ENCODE measurements around the gene CCDC74B. TPM values are rescaled to one million over a fixed set of nuclear protein-coding genes. Genes with fewer than 3 reads are reported as not detected.
"Not testable (repeated sequence)": the region's sequence is repeated elsewhere in the genome, so short reads cannot be mapped to it uniquely, and the experiment has no call there.

The CCDC74B gene
- total RNA-seq, 2 donors from 2014 or later: 0.83 to 1.7 TPM

DNA sequence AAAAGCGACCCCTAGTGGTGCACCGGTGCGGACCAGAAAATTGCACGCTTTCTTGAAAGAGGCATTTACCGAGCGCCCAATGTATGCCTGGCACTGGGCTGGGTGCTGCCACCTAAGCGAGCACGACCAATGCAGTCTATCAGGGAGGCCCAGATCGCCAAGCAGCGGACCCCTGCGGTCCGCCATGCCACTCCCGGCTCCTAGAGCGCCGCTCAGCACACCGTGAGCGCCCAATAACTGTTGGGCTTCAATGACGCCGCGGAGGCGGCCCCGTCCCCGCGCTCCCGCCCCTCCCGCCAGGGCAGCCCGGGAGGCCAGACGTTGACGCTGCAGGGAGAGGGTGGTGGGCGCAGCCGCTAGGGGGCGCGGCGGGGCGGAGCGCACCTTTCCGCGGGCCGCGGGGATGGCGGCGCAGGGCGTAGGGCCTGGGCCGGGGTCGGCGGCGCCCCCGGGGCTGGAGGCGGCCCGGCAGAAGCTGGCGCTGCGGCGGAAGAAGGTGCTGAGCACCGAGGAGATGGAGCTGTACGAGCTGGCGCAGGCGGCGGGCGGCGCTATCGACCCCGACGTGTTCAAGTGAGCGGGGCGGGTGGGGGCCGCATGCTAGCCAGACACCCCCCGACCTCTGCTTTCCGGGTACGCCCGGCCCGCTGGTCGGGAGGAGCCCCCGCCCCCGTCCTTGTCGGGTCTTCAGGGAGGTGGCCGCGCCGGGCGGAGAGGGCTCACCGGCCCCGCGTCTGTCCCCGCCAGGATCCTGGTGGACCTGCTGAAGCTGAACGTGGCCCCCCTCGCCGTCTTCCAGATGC, 37.2 kb upstream of the CCDC74B start, which contains the start of gene MZT2B:
TSS of gene MZT2B (plus strand) at position 383 of the 803 bp plus-strand sequence. CDS start at position 404, 21 bp downstream.
- H3K4me1 Mint-ChIP-seq (ENCODE audit: low read depth in 2 of 2): peaks cover 12 to 13% of the 10 kb centered on the region in 2 donors
- H3K27ac Mint-ChIP-seq: peak within 1 kb of the TSS; percentile 82 to 86
- not testable (repeated sequence) for H3K9me3 Mint-ChIP-seq, H3K36me3 Mint-ChIP-seq, H3K27me3 Mint-ChIP-seq
- peak within 1 kb of the TSS; percentile 95 for H3K4me3 Mint-ChIP-seq
- peak; percentile 93 for DNase-seq (ENCODE audit: low spot score)
- ATAC-seq: peak; percentile 93

GRCh38 chr2:130181325-130181879, 36.5 kb upstream of the CCDC74B start, which contains the start of gene SMPD4:
SMPD4 (minus strand) TSS chr2:130181602; CDS start chr2:130176592, 5,010 bp downstream.
- Mint-ChIP-seq H3K27me3 (no peaks in the 10 kb centered on the region), H3K4me3 (peak within 1 kb of the TSS; percentile 95), H3K27ac (peak within 1 kb of the TSS; percentile 82 to 86), H3K4me1 (ENCODE audit: low read depth in 2 of 2) (peaks cover 12 to 13% of the 10 kb centered on the region in 2 donors), H3K9me3 (no peaks in the 10 kb centered on the region), H3K36me3 (peaks cover 5% of the 10 kb centered on the region)
- DNase-seq (ENCODE audit: low spot score) (peak; percentile 99), ATAC-seq (peak; percentile 83 to 90)

DNA sequence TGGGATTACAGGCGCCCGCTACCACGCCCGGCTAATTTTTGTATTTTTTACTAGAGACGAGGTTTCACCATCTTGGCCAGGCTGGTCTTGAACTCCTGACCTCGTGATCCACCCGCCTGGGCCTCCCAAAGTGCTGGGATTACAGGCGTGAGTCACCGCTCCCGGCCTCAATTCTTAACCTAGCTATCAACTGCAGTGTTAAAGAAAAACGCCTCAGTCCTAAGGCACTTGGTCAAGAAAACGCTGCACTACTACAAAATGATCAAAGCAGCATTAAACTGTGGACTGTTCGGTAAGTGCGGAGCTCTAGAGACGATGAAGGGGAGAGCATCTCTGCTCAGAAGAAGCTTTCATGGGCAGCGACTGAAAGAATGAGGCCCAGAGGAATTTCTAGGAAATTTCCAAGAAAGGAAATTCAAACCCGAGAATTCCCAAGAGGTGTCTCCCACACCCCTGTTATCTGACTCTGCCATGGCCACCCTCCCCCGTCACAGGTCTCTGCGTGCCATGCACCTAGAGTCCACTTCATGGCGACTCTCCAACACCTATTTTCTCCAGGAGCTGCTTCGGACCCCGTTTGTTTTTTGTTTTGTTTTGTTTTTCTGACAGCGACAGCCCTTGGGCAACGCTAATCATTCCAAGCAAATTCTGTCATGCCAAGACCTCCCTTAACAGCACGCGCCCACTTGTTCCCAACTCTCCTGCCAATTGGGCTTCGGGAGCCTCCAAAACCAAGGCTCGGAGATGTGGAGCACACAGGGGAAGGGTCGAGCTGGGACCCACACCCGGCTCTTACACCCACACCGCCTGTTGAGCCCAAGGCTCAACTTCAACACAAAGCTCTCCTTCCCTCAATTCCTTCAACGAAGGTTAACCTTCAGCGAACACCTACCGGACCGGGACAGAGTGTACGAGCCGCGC, 35.8 kb upstream of the CCDC74B start:
- DNase-seq (ENCODE audit: low spot score); H3K9me3 Mint-ChIP-seq; H3K36me3 Mint-ChIP-seq; H3K27me3 Mint-ChIP-seq; ATAC-seq: not testable (repeated sequence)
- peak overlapping the region; percentile 95 for H3K4me3 Mint-ChIP-seq
- H3K27ac Mint-ChIP-seq: peak overlapping the region; percentile 82 to 86
- H3K4me1 Mint-ChIP-seq (ENCODE audit: low read depth in 2 of 2): peaks cover 16% of the 10 kb centered on the region in 2 donors

DNA sequence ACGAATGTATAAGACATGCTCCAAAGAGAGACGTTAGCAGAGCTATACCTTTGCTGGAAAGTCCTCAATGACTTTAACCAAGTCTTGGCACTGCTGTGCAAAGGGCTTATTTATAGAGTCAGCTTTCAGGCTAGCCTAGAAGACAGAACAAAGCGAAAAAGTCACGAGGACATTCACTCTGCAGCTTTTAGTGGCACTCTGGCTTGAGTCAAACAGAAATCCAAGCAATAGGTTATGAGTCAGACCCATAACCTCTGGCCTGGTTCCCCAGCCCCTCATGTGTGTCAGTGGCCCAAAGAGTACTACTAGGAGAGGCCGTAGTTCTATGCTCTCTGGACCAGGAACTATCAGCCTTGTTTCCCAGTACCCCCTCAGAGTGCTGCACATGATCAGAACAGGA, 30.0 kb upstream of the CCDC74B start:
- not testable (repeated sequence) for H3K27me3 Mint-ChIP-seq; H3K9me3 Mint-ChIP-seq; DNase-seq (ENCODE audit: low spot score)
- peak; percentile 71 to 84 for ATAC-seq
- Mint-ChIP-seq H3K27ac (peak overlapping the region in 1 of 2 donors; percentile 73), H3K4me1 (ENCODE audit: low read depth in 2 of 2) (peaks cover 17 to 22% of the 10 kb centered on the region in 2 donors), H3K36me3 (peaks cover 12% of the 10 kb centered on the region), H3K4me3 (peak overlapping the region; percentile 44)

DNA sequence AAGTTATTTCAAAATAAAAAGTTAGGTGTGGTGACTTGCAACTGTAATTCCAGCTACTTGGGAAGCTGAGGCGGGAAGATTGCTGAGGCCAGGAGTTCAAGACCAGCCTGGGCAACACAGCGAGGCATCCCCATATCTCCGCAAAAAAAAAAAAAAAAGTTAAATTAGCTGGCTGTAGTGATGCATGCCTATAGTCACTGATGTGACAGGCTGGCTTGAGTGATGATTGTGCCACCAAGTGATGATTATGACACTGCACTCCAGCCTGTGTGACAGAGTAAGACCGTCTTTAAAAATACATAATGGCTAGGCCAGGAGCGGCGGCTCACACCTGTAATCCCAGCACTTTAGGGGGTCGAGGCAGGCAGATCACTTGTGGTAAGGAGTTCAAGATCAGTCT, 25.0 kb upstream of the CCDC74B start:
- H3K27ac Mint-ChIP-seq: peak overlapping the region; percentile 70 to 88
- peaks cover 6% of the 10 kb centered on the region for H3K36me3 Mint-ChIP-seq
- ATAC-seq: no peak

DNA sequence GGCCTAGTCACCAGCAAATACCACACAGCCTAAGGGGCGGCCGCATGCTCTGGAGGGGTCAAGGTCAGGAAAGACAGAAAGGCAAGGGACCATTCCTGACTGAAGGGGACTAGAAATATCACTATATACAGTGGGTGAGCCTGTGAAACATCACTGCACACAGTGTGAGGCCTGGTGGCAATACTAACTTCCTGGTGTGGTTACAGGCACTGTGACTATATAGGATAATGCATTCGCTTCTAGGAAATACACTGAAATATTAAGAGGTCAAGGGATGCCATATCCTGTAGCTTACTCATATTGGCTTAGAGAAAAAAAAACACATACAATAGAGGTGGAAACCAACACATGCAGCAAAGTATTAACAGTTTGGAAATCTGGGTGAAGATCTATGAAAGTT, 24.3 kb upstream of the CCDC74B start:
- H3K27me3 Mint-ChIP-seq; H3K9me3 Mint-ChIP-seq; DNase-seq (ENCODE audit: low spot score): not testable (repeated sequence)
- ATAC-seq: peak; percentile 96 to 97
- Mint-ChIP-seq H3K4me1 (ENCODE audit: low read depth in 2 of 2) (peaks cover 12 to 16% of the 10 kb centered on the region in 2 donors), H3K36me3 (peaks cover 11% of the 10 kb centered on the region), H3K4me3 (peak overlapping the region; percentile 49), H3K27ac (peak overlapping the region; percentile 70 to 88)

More for the DNA sequence above, 25.0 kb upstream of the CCDC74B start:
- Mint-ChIP-seq H3K27me3 (no peaks in the 10 kb centered on the region), H3K4me1 (ENCODE audit: low read depth in 2 of 2) (peaks cover 12 to 16% of the 10 kb centered on the region in 2 donors), H3K9me3 (no peaks in the 10 kb centered on the region), H3K4me3 (peak overlapping the region; percentile 49)
- DNase-seq (ENCODE audit: low spot score): no peak

DNA sequence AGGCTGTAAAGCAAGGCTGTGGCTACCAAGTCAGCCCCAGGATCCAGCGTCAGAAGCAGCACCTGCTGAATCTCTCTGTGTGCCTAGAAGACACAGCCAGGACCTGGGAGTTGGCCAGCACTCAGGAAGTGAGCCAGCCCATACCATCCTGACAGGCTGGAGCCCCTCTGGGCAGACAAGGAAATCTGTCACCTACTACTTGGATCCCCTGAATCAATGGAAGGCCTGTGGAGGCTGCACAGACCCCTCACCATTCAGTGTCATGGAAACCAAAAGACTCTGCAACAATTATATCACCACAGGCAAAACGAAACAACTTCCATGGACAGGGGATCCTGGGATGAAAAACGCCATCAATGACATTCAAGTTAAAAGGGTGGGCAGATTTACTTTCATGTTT, 21.7 kb upstream of the CCDC74B start:
- Mint-ChIP-seq H3K36me3 (peaks cover 11% of the 10 kb centered on the region), H3K4me1 (ENCODE audit: low read depth in 2 of 2) (peaks cover 12 to 16% of the 10 kb centered on the region in 2 donors)
- not testable (repeated sequence) for H3K4me3 Mint-ChIP-seq; H3K27ac Mint-ChIP-seq; ATAC-seq; H3K27me3 Mint-ChIP-seq; DNase-seq (ENCODE audit: low spot score); H3K9me3 Mint-ChIP-seq

GRCh38 chr2:130165293-130166016, 20.5 kb upstream of the CCDC74B start:
- H3K9me3 Mint-ChIP-seq: no peaks in the 10 kb centered on the region
- H3K27me3 Mint-ChIP-seq: no peaks in the 10 kb centered on the region
- peaks cover 12 to 16% of the 10 kb centered on the region in 2 donors for H3K4me1 Mint-ChIP-seq (ENCODE audit: low read depth in 2 of 2)
- ATAC-seq (no peak), DNase-seq (ENCODE audit: low spot score) (no peak)
- peaks cover 11% of the 10 kb centered on the region for H3K36me3 Mint-ChIP-seq
- H3K27ac Mint-ChIP-seq: peak overlapping the region in 1 of 2 donors; percentile 35
- H3K4me3 Mint-ChIP-seq: no peak overlapping the region

- Mint-ChIP-seq H3K4me3 (no peak overlapping the region), H3K4me1 (ENCODE audit: low read depth in 2 of 2) (peaks cover 6 to 10% of the 10 kb centered on the region in 2 donors), H3K27ac (no peak overlapping the region), H3K36me3 (peaks cover 5% of the 10 kb centered on the region), H3K27me3 (no peaks in the 10 kb centered on the region), H3K9me3 (no peaks in the 10 kb centered on the region)
- ATAC-seq (no peak), DNase-seq (ENCODE audit: low spot score) (no peak)
Observed at GRCh38 chr2:130162968-130163367, 18.1 kb upstream of the CCDC74B start.

DNA sequence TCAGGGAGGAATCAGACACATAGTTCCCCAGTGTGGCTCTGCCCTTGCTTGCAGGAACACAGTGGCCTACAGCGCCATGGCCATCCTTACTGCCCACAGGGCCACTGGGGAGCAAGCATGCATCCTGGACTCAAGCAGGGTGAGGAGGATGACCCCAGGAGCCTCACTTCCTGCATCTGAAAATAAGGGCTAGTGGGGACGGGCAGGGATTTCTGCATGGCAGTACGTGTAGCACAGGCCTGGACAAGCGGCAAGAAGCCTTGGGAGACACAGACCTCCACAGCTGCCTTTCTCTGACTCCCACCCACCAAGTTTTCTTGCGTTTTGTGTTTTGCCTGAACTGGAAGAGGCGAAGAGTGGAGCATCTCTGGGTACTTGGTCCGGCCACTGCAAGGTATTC, 17.6 kb upstream of the CCDC74B start:
- H3K27me3 Mint-ChIP-seq; DNase-seq (ENCODE audit: low spot score); H3K4me3 Mint-ChIP-seq; H3K36me3 Mint-ChIP-seq; H3K9me3 Mint-ChIP-seq; ATAC-seq; H3K27ac Mint-ChIP-seq: not testable (repeated sequence)
- H3K4me1 Mint-ChIP-seq (ENCODE audit: low read depth in 2 of 2): peaks cover 9 to 14% of the 10 kb centered on the region in 2 donors

- not testable (repeated sequence) for H3K9me3 Mint-ChIP-seq; H3K27ac Mint-ChIP-seq; DNase-seq (ENCODE audit: low spot score); H3K36me3 Mint-ChIP-seq; H3K4me3 Mint-ChIP-seq; H3K27me3 Mint-ChIP-seq; ATAC-seq
- H3K4me1 Mint-ChIP-seq (ENCODE audit: low read depth in 2 of 2): peaks cover 9 to 14% of the 10 kb centered on the region in 2 donors
Observed at GRCh38 chr2:130160838-130161705, 16.2 kb upstream of the CCDC74B start.

GRCh38 chr2:130160131-130160530, 15.2 kb upstream of the CCDC74B start:
- peaks cover 5% of the 10 kb centered on the region for H3K36me3 Mint-ChIP-seq
- DNase-seq (ENCODE audit: low spot score): no peak
- no peak overlapping the region for H3K4me3 Mint-ChIP-seq
- no peaks in the 10 kb centered on the region for H3K9me3 Mint-ChIP-seq
- no peaks in the 10 kb centered on the region for H3K27me3 Mint-ChIP-seq
- H3K4me1 Mint-ChIP-seq (ENCODE audit: low read depth in 2 of 2): peaks cover 9 to 14% of the 10 kb centered on the region in 2 donors
- ATAC-seq: no peak
- H3K27ac Mint-ChIP-seq: peak overlapping the region; percentile 11 to 63

Measured in natural killer cell treated with Interleukin-12 subunit alpha and Interleukin-12 subunit beta and Interleukin-15 and Interleukin-18, amount 100 ng/mL, for 72 hours (primary cell).